ENCODE measurements around the gene CA4.
"Not testable (repeated sequence)": the region's sequence is repeated elsewhere in the genome, so short reads cannot be mapped to it uniquely, and the experiment has no call there.

DNA sequence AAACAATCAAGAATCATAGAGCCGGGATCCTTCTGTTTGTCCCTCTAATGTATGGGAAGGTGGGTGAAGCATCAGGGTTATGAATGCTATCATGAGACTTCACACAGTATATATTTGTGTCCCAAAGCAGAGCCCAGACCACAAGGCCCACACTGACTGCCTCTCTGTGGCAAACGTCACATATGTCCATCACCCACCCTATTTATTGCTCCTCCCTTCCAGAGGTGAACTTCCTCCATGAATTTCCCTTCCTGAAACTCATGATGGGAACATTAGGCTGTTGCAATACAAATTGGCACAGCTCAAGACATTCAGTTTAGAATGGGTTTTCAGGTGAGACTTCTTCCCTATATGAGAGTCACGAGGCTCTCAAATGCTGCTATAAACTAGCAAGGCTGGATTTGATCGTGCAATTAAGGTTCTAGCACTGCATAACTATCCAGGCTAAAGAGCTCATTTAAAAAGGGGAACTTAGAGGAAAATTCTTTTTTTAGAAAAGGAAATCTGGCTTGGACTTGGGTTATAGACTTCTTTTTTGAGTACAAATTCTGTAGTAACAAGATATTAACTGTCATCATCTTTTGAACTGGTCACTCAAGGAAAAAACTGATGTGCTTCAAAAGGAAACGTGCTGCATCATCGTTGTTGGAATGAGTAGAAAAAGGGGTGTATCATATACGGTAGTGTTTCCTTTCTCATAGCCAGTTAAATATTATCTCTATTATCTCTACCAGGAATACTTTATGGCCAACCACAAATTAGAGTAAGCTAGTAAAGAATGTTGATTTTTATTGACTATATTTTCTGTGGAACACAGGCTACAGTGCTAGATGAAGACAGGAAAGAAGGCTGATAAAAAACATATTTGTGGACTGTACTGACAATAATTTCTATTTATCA, 37.3 kb downstream of the CA4 start:
- TF ChIP-seq, protein P1, sequence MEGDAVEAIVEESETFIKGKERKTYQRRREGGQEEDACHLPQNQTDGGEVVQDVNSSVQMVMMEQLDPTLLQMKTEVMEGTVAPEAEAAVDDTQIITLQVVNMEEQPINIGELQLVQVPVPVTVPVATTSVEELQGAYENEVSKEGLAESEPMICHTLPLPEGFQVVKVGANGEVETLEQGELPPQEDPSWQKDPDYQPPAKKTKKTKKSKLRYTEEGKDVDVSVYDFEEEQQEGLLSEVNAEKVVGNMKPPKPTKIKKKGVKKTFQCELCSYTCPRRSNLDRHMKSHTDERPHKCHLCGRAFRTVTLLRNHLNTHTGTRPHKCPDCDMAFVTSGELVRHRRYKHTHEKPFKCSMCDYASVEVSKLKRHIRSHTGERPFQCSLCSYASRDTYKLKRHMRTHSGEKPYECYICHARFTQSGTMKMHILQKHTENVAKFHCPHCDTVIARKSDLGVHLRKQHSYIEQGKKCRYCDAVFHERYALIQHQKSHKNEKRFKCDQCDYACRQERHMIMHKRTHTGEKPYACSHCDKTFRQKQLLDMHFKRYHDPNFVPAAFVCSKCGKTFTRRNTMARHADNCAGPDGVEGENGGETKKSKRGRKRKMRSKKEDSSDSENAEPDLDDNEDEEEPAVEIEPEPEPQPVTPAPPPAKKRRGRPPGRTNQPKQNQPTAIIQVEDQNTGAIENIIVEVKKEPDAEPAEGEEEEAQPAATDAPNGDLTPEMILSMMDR (conservative IDR thresholded peaks at IDR 0.05; ENCODE audit: low read length), result not testable (repeated sequence)
- TF ChIP-seq EZH2phosphoT487 (IDR thresholded peaks at IDR 0.05; ENCODE audit: borderline replicate concordance), result not testable (repeated sequence)
